ENCODE measurements around the gene NR3C2. TPM values are rescaled to one million over a fixed set of nuclear protein-coding genes. Genes with fewer than 3 reads are reported as not detected.

The NR3C2 gene
- total RNA-seq, 4 donors from 2014 or later = 13.1 to 24.1 (median 14.6) TPM

DNA sequence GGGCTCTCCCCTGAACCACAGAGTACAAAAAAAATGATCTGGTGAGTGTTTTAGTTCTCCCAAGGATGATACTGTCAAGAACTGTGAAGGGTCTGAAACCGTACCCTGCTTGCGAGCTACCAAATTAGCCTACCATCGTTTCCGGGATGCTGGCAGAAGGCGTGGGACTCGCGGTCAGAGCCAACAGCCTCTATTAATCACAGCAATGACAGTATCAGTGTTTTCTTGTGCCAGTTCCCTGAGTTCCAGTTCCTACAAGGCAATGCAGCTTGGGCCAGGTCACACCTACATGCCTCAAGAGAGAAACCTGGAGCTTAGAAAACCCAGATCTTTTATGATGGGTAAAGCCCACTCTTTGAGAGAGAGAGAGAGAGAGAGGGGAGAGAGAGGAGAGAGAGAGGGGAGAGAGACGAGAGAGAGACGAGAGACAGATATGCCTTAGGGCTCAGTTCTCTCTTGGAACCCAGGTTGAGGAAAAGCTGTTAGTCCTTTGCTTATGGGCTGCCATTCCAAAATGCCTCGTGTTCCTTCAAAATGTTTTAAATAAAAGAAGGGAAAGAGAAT is 382.5 kb downstream of the NR3C2 start:
- no peak for DNase-seq (ENCODE audit: low spot score in 2 of 2)
- Histone ChIP-seq H3K36me3 (peaks cover 0 to 27% (median 0%) of the 10 kb centered on the region in 3 donors), H3K27ac (no peak overlapping the region), H3K4me1 (peaks cover 0 to 46% (median 0%) of the 10 kb centered on the region in 4 donors), H3K4me3 (no peak overlapping the region), H3K27me3 (no peaks in the 10 kb centered on the region), H3K9me3 (no peaks in the 10 kb centered on the region)
- TF ChIP-seq POLR2A (IDR thresholded peaks at IDR 0.05) = no peak
- TF ChIP-seq, protein P1, sequence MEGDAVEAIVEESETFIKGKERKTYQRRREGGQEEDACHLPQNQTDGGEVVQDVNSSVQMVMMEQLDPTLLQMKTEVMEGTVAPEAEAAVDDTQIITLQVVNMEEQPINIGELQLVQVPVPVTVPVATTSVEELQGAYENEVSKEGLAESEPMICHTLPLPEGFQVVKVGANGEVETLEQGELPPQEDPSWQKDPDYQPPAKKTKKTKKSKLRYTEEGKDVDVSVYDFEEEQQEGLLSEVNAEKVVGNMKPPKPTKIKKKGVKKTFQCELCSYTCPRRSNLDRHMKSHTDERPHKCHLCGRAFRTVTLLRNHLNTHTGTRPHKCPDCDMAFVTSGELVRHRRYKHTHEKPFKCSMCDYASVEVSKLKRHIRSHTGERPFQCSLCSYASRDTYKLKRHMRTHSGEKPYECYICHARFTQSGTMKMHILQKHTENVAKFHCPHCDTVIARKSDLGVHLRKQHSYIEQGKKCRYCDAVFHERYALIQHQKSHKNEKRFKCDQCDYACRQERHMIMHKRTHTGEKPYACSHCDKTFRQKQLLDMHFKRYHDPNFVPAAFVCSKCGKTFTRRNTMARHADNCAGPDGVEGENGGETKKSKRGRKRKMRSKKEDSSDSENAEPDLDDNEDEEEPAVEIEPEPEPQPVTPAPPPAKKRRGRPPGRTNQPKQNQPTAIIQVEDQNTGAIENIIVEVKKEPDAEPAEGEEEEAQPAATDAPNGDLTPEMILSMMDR (IDR thresholded peaks at IDR 0.05) = no peak
- TF ChIP-seq EP300 (IDR thresholded peaks at IDR 0.05) = no peak
- WGBS, 2 donors = 76 to 79% methylated on average over 10 of the region's 10 CpGs

DNA sequence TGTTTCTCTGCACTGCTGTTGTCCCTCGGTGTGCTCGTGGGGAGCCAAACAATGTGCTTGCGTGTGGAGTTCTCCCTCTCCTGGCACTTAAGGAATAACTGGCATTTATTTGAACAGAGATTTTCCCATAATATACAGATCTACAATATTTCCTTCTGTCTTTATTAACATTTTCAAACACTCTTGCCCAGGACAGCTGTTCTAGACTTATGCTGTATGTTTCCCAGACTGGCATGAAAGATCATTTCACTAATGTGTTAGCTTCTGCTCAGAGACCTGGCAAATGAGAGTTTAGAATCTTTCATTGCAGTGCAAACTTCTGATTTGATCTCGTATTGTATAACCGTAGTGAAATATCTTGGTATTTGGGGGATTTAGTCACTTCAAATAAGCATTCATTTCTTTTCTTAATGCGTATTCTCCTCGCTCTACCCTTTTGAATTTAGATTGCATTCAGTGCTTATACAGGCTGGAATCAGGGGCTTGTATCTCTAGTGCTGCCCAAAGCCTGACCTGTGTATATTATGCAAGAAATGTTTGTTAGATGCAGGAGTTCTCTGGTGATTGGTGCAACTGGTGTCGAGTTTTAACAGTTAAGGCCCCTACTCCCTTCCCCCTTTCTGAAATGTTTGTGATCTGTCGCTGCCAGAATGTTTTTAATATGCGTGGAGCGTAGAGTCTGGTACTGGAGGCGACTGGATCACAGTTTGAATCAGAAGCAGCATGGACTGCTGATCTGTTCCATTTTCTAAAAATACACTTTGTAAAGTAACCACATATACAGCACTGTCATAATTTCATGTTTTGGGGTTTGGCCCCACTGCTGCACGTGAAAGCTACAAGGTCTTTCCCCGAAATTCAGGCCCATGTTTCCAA is 384.0 kb downstream of the NR3C2 start:
- Histone ChIP-seq H3K4me3 (no peak overlapping the region), H3K36me3 (peaks cover 0 to 17% (median 0%) of the 10 kb centered on the region in 3 donors), H3K4me1 (peaks cover 0 to 46% (median 3%) of the 10 kb centered on the region in 4 donors), H3K27ac (no peak overlapping the region), H3K9me3 (no peaks in the 10 kb centered on the region), H3K27me3 (no peaks in the 10 kb centered on the region)
- no peak for DNase-seq (ENCODE audit: low spot score in 2 of 2)
- WGBS, 2 donors = 78% methylated on average over 14 of the region's 14 CpGs
- TF ChIP-seq, protein P1 (IDR thresholded peaks at IDR 0.05) = no peak

DNA sequence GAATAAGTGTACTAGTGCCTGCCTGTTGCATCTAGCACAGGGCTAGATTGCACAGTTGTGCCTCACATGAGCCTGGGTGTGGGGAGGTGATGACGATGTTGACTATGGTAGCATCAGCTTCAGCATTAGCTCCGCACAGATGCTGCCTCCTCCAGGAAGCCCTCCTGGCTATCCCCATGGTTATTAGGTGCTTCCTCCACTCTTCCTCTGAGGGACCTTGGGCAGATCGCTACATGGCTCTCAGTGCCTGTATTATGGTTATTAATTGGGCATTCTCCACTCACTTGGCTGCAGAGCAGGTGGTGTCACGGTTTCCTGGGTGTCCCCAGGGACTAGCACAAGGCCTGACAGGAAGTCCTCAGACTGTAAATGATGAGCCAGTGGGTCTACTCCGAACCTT is 384.7 kb downstream of the NR3C2 start:
- DNase-seq (ENCODE audit: low spot score in 2 of 2) = no peak
- Histone ChIP-seq H3K4me1 (peaks cover 0 to 46% (median 3%) of the 10 kb centered on the region in 4 donors), H3K36me3 (peaks cover 0 to 11% (median 0%) of the 10 kb centered on the region in 3 donors), H3K9me3 (no peaks in the 10 kb centered on the region), H3K4me3 (no peak overlapping the region), H3K27me3 (no peaks in the 10 kb centered on the region), H3K27ac (no peak overlapping the region)
- 86 to 92% methylated on average over 5 of the region's 5 CpGs for WGBS, 2 donors
- TF ChIP-seq EP300 (IDR thresholded peaks at IDR 0.05) (no peak), POLR2A (IDR thresholded peaks at IDR 0.05) (no peak)
- TF ChIP-seq, protein P1 (IDR thresholded peaks at IDR 0.05) = no peak

DNA sequence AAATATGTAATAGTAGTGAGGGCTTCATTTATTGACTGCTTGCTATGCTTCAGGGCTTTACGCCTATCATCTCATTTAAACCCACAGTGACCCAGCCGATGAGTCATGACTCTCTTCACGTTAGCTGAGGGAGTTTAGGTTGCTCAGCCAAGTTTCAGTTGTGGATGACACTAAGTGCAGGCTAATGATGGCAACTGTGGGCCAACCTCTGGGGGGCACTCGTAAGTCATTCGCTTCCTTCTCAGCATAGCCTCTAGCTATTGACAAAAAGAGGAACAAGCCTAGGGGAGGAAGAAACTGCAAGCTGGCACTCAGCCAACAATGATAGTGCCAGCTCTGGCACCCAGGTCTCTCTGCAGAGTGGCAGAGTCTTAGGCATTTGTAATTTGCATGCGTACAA is 385.3 kb downstream of the NR3C2 start:
- H3K4me1 ChIP-seq = peaks cover 0 to 47% (median 3%) of the 10 kb centered on the region in 4 donors
- WGBS, 2 donors = 74 to 75% methylated on average over 6 of the region's 6 CpGs
- peak in 1 of 2 donors; percentile 54 for DNase-seq (ENCODE audit: low spot score in 2 of 2)

More for the DNA sequence above, 385.3 kb downstream of the NR3C2 start:
- Histone ChIP-seq H3K4me3 (no peak overlapping the region), H3K9me3 (no peaks in the 10 kb centered on the region), H3K27ac (no peak overlapping the region), H3K27me3 (no peaks in the 10 kb centered on the region), H3K36me3 (peaks cover 0 to 11% (median 0%) of the 10 kb centered on the region in 3 donors)
- peak in 1 of 2 donors; percentile 24 for TF ChIP-seq EP300 (IDR thresholded peaks at IDR 0.05)
- no peak for TF ChIP-seq POLR2A (IDR thresholded peaks at IDR 0.05)
- TF ChIP-seq, protein P1 (IDR thresholded peaks at IDR 0.05) = peak in 3 of 5 experiments; percentile 15 to 18 (median 18)

Data from tibial nerve (tissue), 4 donors.